Gastrocnemius medialis (tissue), 4 donors: Measurements from ENCODE around the gene PIK3CG.

Experiments
- POLR2A ChIP-seq, 2 donors: fragments of 450-650 bp; IDR thresholded peaks; one replicate each; pipeline ENCODE4 v1.6.1; 2017; ENCODE audit warnings: antibody characterized with exemption in 2 of 2, mild to moderate bottlenecking in 2 of 2, moderate library complexity in 2 of 2
- TF ChIP-seq, protein P1 (sequence below), 5 experiments: fragments of 450-650 bp in 3 of 5; fragments of 200-600 bp in 2 of 5; sonication (generic) in 2 of 5; IDR thresholded peaks in 4 of 5; conservative IDR thresholded peaks in 1 of 5; 1 replicate in 4 of 5; 2 replicates in 1 of 5; pipeline ENCODE4 v1.5.1; 2016 to 2019; ENCODE audit warnings: antibody characterized with exemption in 5 of 5, mild to moderate bottlenecking in 3 of 5, moderate library complexity in 3 of 5

GRCh38 chr7:106915873-106916272, 50.8 kb downstream of the PIK3CG start:
- TF ChIP-seq, protein P1, sequence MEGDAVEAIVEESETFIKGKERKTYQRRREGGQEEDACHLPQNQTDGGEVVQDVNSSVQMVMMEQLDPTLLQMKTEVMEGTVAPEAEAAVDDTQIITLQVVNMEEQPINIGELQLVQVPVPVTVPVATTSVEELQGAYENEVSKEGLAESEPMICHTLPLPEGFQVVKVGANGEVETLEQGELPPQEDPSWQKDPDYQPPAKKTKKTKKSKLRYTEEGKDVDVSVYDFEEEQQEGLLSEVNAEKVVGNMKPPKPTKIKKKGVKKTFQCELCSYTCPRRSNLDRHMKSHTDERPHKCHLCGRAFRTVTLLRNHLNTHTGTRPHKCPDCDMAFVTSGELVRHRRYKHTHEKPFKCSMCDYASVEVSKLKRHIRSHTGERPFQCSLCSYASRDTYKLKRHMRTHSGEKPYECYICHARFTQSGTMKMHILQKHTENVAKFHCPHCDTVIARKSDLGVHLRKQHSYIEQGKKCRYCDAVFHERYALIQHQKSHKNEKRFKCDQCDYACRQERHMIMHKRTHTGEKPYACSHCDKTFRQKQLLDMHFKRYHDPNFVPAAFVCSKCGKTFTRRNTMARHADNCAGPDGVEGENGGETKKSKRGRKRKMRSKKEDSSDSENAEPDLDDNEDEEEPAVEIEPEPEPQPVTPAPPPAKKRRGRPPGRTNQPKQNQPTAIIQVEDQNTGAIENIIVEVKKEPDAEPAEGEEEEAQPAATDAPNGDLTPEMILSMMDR (IDR thresholded peaks at IDR 0.05 in 4 of 5, conservative IDR thresholded peaks at IDR 0.05 in 1 of 5), result no peak
- no peak for TF ChIP-seq POLR2A (IDR thresholded peaks at IDR 0.05)
